OCI-LY3 (cell line): ENCODE results near the gene COTL1.

ENCODE experiments used
- EZH2phosphoT487 ChIP-seq: fragments of 200-600 bp; shearing (Covaris generic); IDR thresholded peaks from 2 replicates; pipeline ENCODE4 v1.6.1; 2018; ENCODE audit warnings: antibody characterized with exemption, mixed run types, low read depth
- TF ChIP-seq, protein P1 (sequence below): fragments of 200-600, 300-600 bp; sonication (generic); IDR thresholded peaks from 2 replicates; pipeline ENCODE4 v1.5.1; 2014; ENCODE audit warnings: antibody characterized with exemption, low read length, low read depth

- TF ChIP-seq, protein P1, sequence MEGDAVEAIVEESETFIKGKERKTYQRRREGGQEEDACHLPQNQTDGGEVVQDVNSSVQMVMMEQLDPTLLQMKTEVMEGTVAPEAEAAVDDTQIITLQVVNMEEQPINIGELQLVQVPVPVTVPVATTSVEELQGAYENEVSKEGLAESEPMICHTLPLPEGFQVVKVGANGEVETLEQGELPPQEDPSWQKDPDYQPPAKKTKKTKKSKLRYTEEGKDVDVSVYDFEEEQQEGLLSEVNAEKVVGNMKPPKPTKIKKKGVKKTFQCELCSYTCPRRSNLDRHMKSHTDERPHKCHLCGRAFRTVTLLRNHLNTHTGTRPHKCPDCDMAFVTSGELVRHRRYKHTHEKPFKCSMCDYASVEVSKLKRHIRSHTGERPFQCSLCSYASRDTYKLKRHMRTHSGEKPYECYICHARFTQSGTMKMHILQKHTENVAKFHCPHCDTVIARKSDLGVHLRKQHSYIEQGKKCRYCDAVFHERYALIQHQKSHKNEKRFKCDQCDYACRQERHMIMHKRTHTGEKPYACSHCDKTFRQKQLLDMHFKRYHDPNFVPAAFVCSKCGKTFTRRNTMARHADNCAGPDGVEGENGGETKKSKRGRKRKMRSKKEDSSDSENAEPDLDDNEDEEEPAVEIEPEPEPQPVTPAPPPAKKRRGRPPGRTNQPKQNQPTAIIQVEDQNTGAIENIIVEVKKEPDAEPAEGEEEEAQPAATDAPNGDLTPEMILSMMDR, result no peak
- TF ChIP-seq EZH2phosphoT487, result no peak
These were observed 56.6 kb downstream of the COTL1 start for GRCh38 chr16:84561291-84561690.
